ENCODE results near the gene PLD1. TPM values are rescaled to one million over a fixed set of nuclear protein-coding genes. Genes with fewer than 3 reads are reported as not detected.

Gene PLD1
- total and polyA plus RNA-seq, 2 of the 8 experiments (the other 6 are each of a cell fraction or from before 2014, with no cell fraction given), result 1.2 to 2.6 TPM

GRCh38 chr3:171671709-171672108 is 138.6 kb downstream of the PLD1 start (continued):
- TF ChIP-seq POLR2AphosphoS5 (IDR thresholded peaks at IDR 0.05; ENCODE audit: low read depth, low read length), result no peak
- no peak for TF ChIP-seq BCL11A (IDR thresholded peaks at IDR 0.05; ENCODE audit: low read depth in 2 of 2, low read length in 2 of 2)
- TF ChIP-seq RFX5 (IDR thresholded peaks at IDR 0.05; ENCODE audit: borderline replicate concordance, low read depth, low read length), result no peak
- TF ChIP-seq RNF2 (IDR thresholded peaks at IDR 0.05; ENCODE audit: borderline replicate concordance, low read depth, low read length, missing control alignments, poor library complexity, severe bottlenecking), result no peak
- TF ChIP-seq SIN3A (conservative IDR thresholded peaks at IDR 0.05 in 1 of 2, IDR thresholded peaks at IDR 0.05 in 1 of 2; ENCODE audit: low read depth in 1 of 2, low read length in 2 of 2), result no peak
- TF ChIP-seq SIRT6 (IDR thresholded peaks at IDR 0.05; ENCODE audit: low read length), result no peak

Data from H1 (cell line).